ENCODE measurements around the gene BAIAP2L2.

DNA sequence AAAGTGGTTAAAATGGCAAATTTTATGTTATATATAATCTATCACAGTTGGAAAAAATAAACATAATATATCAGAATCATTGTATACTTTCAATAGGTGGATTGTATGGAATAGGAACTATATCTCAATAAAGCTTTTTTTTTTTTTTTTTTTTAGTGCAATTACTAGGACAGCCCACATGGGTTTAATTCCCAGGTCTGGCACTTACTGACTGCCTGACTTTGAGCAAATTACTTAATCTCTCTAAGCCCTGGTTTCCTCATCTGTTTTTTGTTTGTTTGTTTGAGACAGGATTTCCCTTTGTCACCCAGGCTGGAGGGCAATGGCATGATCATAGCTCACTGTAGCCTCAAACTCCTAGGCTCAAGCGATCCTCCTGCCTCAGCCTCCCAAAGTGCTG, 26.1 kb upstream of the BAIAP2L2 start:
- TF ChIP-seq, protein P1, sequence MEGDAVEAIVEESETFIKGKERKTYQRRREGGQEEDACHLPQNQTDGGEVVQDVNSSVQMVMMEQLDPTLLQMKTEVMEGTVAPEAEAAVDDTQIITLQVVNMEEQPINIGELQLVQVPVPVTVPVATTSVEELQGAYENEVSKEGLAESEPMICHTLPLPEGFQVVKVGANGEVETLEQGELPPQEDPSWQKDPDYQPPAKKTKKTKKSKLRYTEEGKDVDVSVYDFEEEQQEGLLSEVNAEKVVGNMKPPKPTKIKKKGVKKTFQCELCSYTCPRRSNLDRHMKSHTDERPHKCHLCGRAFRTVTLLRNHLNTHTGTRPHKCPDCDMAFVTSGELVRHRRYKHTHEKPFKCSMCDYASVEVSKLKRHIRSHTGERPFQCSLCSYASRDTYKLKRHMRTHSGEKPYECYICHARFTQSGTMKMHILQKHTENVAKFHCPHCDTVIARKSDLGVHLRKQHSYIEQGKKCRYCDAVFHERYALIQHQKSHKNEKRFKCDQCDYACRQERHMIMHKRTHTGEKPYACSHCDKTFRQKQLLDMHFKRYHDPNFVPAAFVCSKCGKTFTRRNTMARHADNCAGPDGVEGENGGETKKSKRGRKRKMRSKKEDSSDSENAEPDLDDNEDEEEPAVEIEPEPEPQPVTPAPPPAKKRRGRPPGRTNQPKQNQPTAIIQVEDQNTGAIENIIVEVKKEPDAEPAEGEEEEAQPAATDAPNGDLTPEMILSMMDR (conservative IDR thresholded peaks at IDR 0.05; ENCODE audit: low read depth in 2 of 2): no peak
- TF ChIP-seq EZH2 (IDR thresholded peaks at IDR 0.05; ENCODE audit: low read depth, unreplicated experiment) (no peak), POLR2AphosphoS5 (IDR thresholded peaks at IDR 0.05; ENCODE audit: low read depth) (no peak), EZH2phosphoT487 (IDR thresholded peaks at IDR 0.05; ENCODE audit: unreplicated experiment) (no peak), JUNB (IDR thresholded peaks at IDR 0.05; ENCODE audit: unreplicated experiment) (no peak)
- TF ChIP-seq, protein P2, sequence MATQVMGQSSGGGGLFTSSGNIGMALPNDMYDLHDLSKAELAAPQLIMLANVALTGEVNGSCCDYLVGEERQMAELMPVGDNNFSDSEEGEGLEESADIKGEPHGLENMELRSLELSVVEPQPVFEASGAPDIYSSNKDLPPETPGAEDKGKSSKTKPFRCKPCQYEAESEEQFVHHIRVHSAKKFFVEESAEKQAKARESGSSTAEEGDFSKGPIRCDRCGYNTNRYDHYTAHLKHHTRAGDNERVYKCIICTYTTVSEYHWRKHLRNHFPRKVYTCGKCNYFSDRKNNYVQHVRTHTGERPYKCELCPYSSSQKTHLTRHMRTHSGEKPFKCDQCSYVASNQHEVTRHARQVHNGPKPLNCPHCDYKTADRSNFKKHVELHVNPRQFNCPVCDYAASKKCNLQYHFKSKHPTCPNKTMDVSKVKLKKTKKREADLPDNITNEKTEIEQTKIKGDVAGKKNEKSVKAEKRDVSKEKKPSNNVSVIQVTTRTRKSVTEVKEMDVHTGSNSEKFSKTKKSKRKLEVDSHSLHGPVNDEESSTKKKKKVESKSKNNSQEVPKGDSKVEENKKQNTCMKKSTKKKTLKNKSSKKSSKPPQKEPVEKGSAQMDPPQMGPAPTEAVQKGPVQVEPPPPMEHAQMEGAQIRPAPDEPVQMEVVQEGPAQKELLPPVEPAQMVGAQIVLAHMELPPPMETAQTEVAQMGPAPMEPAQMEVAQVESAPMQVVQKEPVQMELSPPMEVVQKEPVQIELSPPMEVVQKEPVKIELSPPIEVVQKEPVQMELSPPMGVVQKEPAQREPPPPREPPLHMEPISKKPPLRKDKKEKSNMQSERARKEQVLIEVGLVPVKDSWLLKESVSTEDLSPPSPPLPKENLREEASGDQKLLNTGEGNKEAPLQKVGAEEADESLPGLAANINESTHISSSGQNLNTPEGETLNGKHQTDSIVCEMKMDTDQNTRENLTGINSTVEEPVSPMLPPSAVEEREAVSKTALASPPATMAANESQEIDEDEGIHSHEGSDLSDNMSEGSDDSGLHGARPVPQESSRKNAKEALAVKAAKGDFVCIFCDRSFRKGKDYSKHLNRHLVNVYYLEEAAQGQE (IDR thresholded peaks at IDR 0.05; ENCODE audit: unreplicated experiment): no peak
